Limb (tissue), 2 donors: ENCODE data around the gene TTLL9.

ENCODE experiments used
- DNase-seq, 2 donors: peaks; one replicate each; pipeline ENCODE4 v3.0.0-alpha.2; 2016; ENCODE audit errors: extremely low spot score in 2 of 2

The TTLL9 gene

GRCh38 chr20:31945319-31945718, 74.9 kb downstream of the TTLL9 start:
- DNase-seq: no peak

- DNase-seq: no peak
Measured at GRCh38 chr20:31945785-31946184, 75.4 kb downstream of the TTLL9 start.

- DNase-seq: no peak
Measured at GRCh38 chr20:31948008-31948407, 77.6 kb downstream of the TTLL9 start.

GRCh38 chr20:31949877-31950646, 79.6 kb downstream of the TTLL9 start:
- DNase-seq: no peak

GRCh38 chr20:31951203-31951529, 80.7 kb downstream of the TTLL9 start:
- DNase-seq: no peak

- DNase-seq: peak; percentile 97 to 99
Measured at GRCh38 chr20:31951530-31952453, 81.4 kb downstream of the TTLL9 start, which contains the start of gene PDRG1. Gene PDRG1 (minus strand): TSS chr20:31952046. CDS start chr20:31951961, 85 bp downstream.

GRCh38 chr20:31953556-31954148, 83.2 kb downstream of the TTLL9 start:
- no peak for DNase-seq

- no peak for DNase-seq
Measured at GRCh38 chr20:31954500-31954899, 84.1 kb downstream of the TTLL9 start.

GRCh38 chr20:31956556-31957526, 86.4 kb downstream of the TTLL9 start:
- DNase-seq: no peak

GRCh38 chr20:31962761-31963160, 92.3 kb downstream of the TTLL9 start:
- no peak for DNase-seq

- no peak for DNase-seq
Measured at GRCh38 chr20:31963889-31964288, 93.5 kb downstream of the TTLL9 start.

GRCh38 chr20:31966991-31967655, 96.7 kb downstream of the TTLL9 start:
- DNase-seq: no peak

- peak in 1 of 2 donors; percentile 73 for DNase-seq
Measured at GRCh38 chr20:31967830-31968249, 97.4 kb downstream of the TTLL9 start, which contains the start of gene XKR7. Gene XKR7 (plus strand): TSS chr20:31968151. CDS start chr20:31968176, 25 bp downstream.

- peak; percentile 75 to 92 for DNase-seq
Measured at GRCh38 chr20:31968291-31969126, 98.1 kb downstream of the TTLL9 start.

- DNase-seq: no peak
Measured at GRCh38 chr20:31969991-31970390, 99.6 kb downstream of the TTLL9 start.

GRCh38 chr20:31972471-31973021, 102.1 kb downstream of the TTLL9 start:
- DNase-seq: no peak

- no peak for DNase-seq
Measured at GRCh38 chr20:31974296-31974695, 103.9 kb downstream of the TTLL9 start.

- peak in 1 of 2 donors; percentile 29 for DNase-seq
Measured at GRCh38 chr20:31974951-31975487, 104.6 kb downstream of the TTLL9 start.

GRCh38 chr20:31975874-31976273, 105.4 kb downstream of the TTLL9 start:
- DNase-seq: peak in 1 of 2 donors; percentile 4
